NCI-H1694 (cell line): ENCODE measurements around the gene ITGAD.
"Not testable (repeated sequence)": the region's sequence is repeated elsewhere in the genome, so short reads cannot be mapped to it uniquely, and the experiment has no call there.

Source experiments
- DNase-seq: peaks from one replicate; lab custom pipeline; 2025; lab: John Stamatoyannopoulos, UW

ITGAD gene

GRCh38 chr16:31430380-31431052 lies 37.4 kb downstream of the ITGAD start:
- DNase-seq, result no peak

- no peak for DNase-seq
Observed at GRCh38 chr16:31435341-31436220, 42.4 kb downstream of the ITGAD start.

- no peak for DNase-seq
Observed at GRCh38 chr16:31436221-31437045, 43.3 kb downstream of the ITGAD start.

GRCh38 chr16:31438414-31438813 lies 45.3 kb downstream of the ITGAD start:
- no peak for DNase-seq

GRCh38 chr16:31439023-31439422 lies 45.9 kb downstream of the ITGAD start:
- DNase-seq, result not testable (repeated sequence)

GRCh38 chr16:31439519-31439918 lies 46.4 kb downstream of the ITGAD start:
- DNase-seq, result no peak

- DNase-seq, result no peak
Observed at GRCh38 chr16:31440516-31441184, 47.5 kb downstream of the ITGAD start.

GRCh38 chr16:31441956-31442355 lies 48.8 kb downstream of the ITGAD start:
- no peak for DNase-seq

- DNase-seq, result not testable (repeated sequence)
Observed at GRCh38 chr16:31445931-31446330, 52.8 kb downstream of the ITGAD start.

- DNase-seq, result no peak
Observed at GRCh38 chr16:31451201-31451600, 58.1 kb downstream of the ITGAD start.

- DNase-seq, result peak; percentile 10
Observed at GRCh38 chr16:31451681-31452351, 58.7 kb downstream of the ITGAD start.

GRCh38 chr16:31452631-31453106 lies 59.5 kb downstream of the ITGAD start:
- no peak for DNase-seq

GRCh38 chr16:31453255-31454204 lies 60.4 kb downstream of the ITGAD start:
- DNase-seq, result no peak

GRCh38 chr16:31455601-31456314 lies 62.6 kb downstream of the ITGAD start:
- no peak for DNase-seq

- DNase-seq, result no peak
Observed at GRCh38 chr16:31456988-31457360, 63.8 kb downstream of the ITGAD start.

GRCh38 chr16:31458073-31458843 lies 65.1 kb downstream of the ITGAD start:
- DNase-seq, result no peak

- DNase-seq, result peak; percentile 93
Observed at GRCh38 chr16:31458844-31459686, 65.9 kb downstream of the ITGAD start, which contains the start of gene ARMC5. ARMC5 (plus strand) TSS chr16:31459501; CDS start chr16:31459525, 24 bp downstream.
